Panc1 (cell line): ENCODE data around the gene BCKDHA. TPM values are rescaled to one million over a fixed set of nuclear protein-coding genes. Genes with fewer than 3 reads are reported as not detected.
"Not testable (repeated sequence)": the region's sequence is repeated elsewhere in the genome, so short reads cannot be mapped to it uniquely, and the experiment has no call there.

Source experiments
- ATAC-seq: fragments of 200-7000 bp; cut with Tn5 transposase; 2 replicates; pipeline ENCODE4 v1.9.1; 2020; ENCODE audit warnings: mild to moderate bottlenecking, moderate library complexity
- BruUV-seq: library from RNA; stranded (reverse); fragments of 400-500 nt; replicated peaks from 2 replicates; lab custom pipeline; 2021; lab: Mats Ljungman, UMichigan
- CTCF ChIA-PET: fragments of 300-600 bp; sonication (Branson Sonifier 250); formaldehyde crosslinking; loops from one replicate; lab custom pipeline; 2022; ENCODE audit warnings: antibody characterized with exemption; lab: Charles Lee
- POLR2A ChIA-PET: fragments of 300-600 bp; sonication (Branson Sonifier 250); formaldehyde crosslinking; loops from one replicate; lab custom pipeline; 2022; ENCODE audit warnings: antibody characterized with exemption; lab: Charles Lee
- DNase-seq: peaks from one replicate; pipeline ENCODE4 v3.0.0-alpha.2; 2010; ENCODE audit warnings: low read depth, low spot score
- H3K27ac ChIP-seq: 2 replicates; pipeline ENCODE4 v1.5.1; 2011; ENCODE audit warnings: mild to moderate bottlenecking, low read length, inconsistent platforms
- H3K27me3 ChIP-seq: fragments of 200-500 bp; sonication (Bioruptor generic); 2 replicates; pipeline ENCODE4 v1.6.0; 2014; ENCODE audit warnings: low read length, inconsistent platforms; ENCODE audit not compliant: control insufficient read depth, insufficient read depth
- H3K36me3 ChIP-seq: fragments of 200-500 bp; sonication (Bioruptor generic); 2 replicates; pipeline ENCODE4 v1.5.1; 2014; ENCODE audit warnings: inconsistent platforms, mild to moderate bottlenecking, low read length, moderate library complexity; ENCODE audit not compliant: control insufficient read depth, insufficient read depth
- H3K4me1 ChIP-seq: 2 replicates; pipeline ENCODE4 v1.5.1; 2011; ENCODE audit warnings: inconsistent platforms, mild to moderate bottlenecking, low read length, moderate library complexity; ENCODE audit not compliant: control insufficient read depth, insufficient read depth
- H3K4me3 ChIP-seq, 2 experiments: 2 replicates each; pipeline ENCODE4 v1.5.1; 2011 to 2012; ENCODE audit warnings: low read depth in 2 of 2, low read length in 2 of 2, mild to moderate bottlenecking in 2 of 2, inconsistent platforms in 1 of 2, moderate library complexity in 1 of 2
- H3K9me3 ChIP-seq: fragments of 200-500 bp; sonication (Bioruptor generic); 2 replicates; pipeline ENCODE4 v1.5.1; 2014; ENCODE audit warnings: low read depth, mild to moderate bottlenecking, inconsistent platforms, low read length, moderate library complexity; ENCODE audit not compliant: control insufficient read depth, insufficient read depth
- POLR2AphosphoS5 ChIP-seq: IDR thresholded peaks from 2 replicates; pipeline ENCODE4 v1.6.1; 2012; ENCODE audit warnings: mild to moderate bottlenecking, low read depth, low read length, moderate library complexity
- REST ChIP-seq, 2 experiments: IDR thresholded peaks; 2 replicates each; pipeline ENCODE4 v1.6.1; 2011 to 2012; ENCODE audit warnings: low read depth in 2 of 2, control low read depth in 1 of 2, low read length in 1 of 2, mild to moderate bottlenecking in 1 of 2, moderate library complexity in 1 of 2; ENCODE audit not compliant: insufficient read depth in 1 of 2
- SIN3A ChIP-seq: IDR thresholded peaks from 2 replicates; pipeline ENCODE4 v1.6.1; 2012; ENCODE audit warnings: low read depth, mild to moderate bottlenecking, low read length, moderate library complexity, borderline replicate concordance; ENCODE audit not compliant: insufficient read depth
- TCF7L2 ChIP-seq: IDR thresholded peaks from 2 replicates; pipeline ENCODE4 v1.6.1; 2011; ENCODE audit warnings: mild to moderate bottlenecking, low read depth, low read length, inconsistent platforms
- in situ Hi-C: cut with HindIII; loops from 2 replicates; pipeline ENCODE4 v1.10.0; 2016; ENCODE audit warnings: low sequenced_read_pairs, low pct_unique_long_range_greater_than_20kb
- intact Hi-C: fragments of 100-400 bp; cut with micrococcal nuclease; formaldehyde crosslinking; loops from one replicate; pipeline ENCODE4 v1.10.0; 2022; ENCODE audit not compliant: unreplicated experiment
- total RNA-seq: library from RNA; stranded (reverse); gene quantifications from one replicate; pipeline ENCODE4 v1.2.1, GENCODE V29; 2021; ENCODE audit not compliant: unreplicated experiment
- TF ChIP-seq, protein P1 (sequence below): fragments of 450-650 bp; IDR thresholded peaks from 2 replicates; pipeline ENCODE4 v1.5.1; 2017; ENCODE audit warnings: mild to moderate bottlenecking

Gene BCKDHA
- total RNA-seq, 1 experiment from 2014 or later: 11.2 TPM

GRCh38 chr19:41367848-41368301 lies 29.7 kb upstream of the BCKDHA start:
- in situ Hi-C loops (no loop called here), intact Hi-C loops (no loop called here)
- Histone ChIP-seq H3K4me1 (peaks cover 3% of the 10 kb centered on the region), H3K4me3 (no peak overlapping the region), H3K27me3 (no peaks in the 10 kb centered on the region), H3K27ac (no peak overlapping the region), H3K36me3 (no peaks in the 10 kb centered on the region), H3K9me3 (no peaks in the 10 kb centered on the region)
- CTCF ChIA-PET: no interaction called here
- BruUV-seq: no TSS peak
- POLR2A ChIA-PET: no interaction called here
- no peak for ATAC-seq
- no peak for DNase-seq
- no peak for TF ChIP-seq REST (IDR thresholded peaks at IDR 0.05; ENCODE audit: insufficient read depth in 1 of 2, low read depth in 2 of 2, low read length in 1 of 2)
- TF ChIP-seq TCF7L2: no peak
- no peak for TF ChIP-seq SIN3A
- TF ChIP-seq, protein P1, sequence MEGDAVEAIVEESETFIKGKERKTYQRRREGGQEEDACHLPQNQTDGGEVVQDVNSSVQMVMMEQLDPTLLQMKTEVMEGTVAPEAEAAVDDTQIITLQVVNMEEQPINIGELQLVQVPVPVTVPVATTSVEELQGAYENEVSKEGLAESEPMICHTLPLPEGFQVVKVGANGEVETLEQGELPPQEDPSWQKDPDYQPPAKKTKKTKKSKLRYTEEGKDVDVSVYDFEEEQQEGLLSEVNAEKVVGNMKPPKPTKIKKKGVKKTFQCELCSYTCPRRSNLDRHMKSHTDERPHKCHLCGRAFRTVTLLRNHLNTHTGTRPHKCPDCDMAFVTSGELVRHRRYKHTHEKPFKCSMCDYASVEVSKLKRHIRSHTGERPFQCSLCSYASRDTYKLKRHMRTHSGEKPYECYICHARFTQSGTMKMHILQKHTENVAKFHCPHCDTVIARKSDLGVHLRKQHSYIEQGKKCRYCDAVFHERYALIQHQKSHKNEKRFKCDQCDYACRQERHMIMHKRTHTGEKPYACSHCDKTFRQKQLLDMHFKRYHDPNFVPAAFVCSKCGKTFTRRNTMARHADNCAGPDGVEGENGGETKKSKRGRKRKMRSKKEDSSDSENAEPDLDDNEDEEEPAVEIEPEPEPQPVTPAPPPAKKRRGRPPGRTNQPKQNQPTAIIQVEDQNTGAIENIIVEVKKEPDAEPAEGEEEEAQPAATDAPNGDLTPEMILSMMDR: no peak
- no peak for TF ChIP-seq POLR2AphosphoS5

- ChIA-PET CTCF (no interaction called here), POLR2A (no interaction called here)
- H3K27me3 ChIP-seq: no peaks in the 10 kb centered on the region
- no peak for DNase-seq
- no peak overlapping the region for H3K4me3 ChIP-seq
- no peaks in the 10 kb centered on the region for H3K9me3 ChIP-seq
- no peak for ATAC-seq
- in situ Hi-C loops: no loop called here
- intact Hi-C loops: no loop called here
- H3K36me3 ChIP-seq: no peaks in the 10 kb centered on the region
- no peak overlapping the region for H3K27ac ChIP-seq
- peaks cover 4% of the 10 kb centered on the region; the same call in 1 of the 2 replicates for H3K4me1 ChIP-seq
- no TSS peak for BruUV-seq
- TF ChIP-seq POLR2AphosphoS5 (no peak), REST (IDR thresholded peaks at IDR 0.05; ENCODE audit: insufficient read depth in 1 of 2, low read depth in 2 of 2, low read length in 1 of 2) (no peak), SIN3A (no peak), TCF7L2 (no peak)
- TF ChIP-seq, protein P1: no peak
These were observed 27.8 kb upstream of the BCKDHA start for GRCh38 chr19:41369769-41370168.

DNA sequence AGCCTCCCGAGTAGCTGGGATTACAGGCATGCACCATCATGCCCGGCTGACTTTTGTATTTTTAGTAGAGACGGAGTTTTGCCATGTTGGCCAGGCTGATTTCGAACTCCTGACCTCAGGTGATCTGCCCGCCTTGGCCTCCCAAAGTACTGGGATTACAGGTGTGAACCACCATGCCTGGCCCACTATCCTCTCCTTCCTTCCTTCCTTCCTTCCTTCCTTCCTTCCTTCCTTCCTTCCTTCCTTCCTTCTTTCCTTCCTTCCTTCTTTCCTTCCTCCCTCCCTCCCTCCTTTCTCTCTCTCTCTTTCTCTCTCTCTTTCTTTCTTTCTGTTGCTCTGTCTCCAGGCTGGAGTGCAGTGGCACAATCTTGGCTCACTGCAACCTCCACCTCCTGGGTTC lies 26.5 kb upstream of the BCKDHA start:
- in situ Hi-C loops, CTCF ChIA-PET, H3K9me3 ChIP-seq, H3K4me1 ChIP-seq, H3K36me3 ChIP-seq, DNase-seq, ATAC-seq, H3K4me3 ChIP-seq, H3K27ac ChIP-seq, H3K27me3 ChIP-seq, intact Hi-C loops, BruUV-seq: not testable (repeated sequence)
- POLR2A ChIA-PET: interaction anchor here (0.7 kb wide), 1 partner anchor 15 kb away, joined by 6 read pairs; no protein-coding TSS in a partner anchor
